NB4 (cell line): ENCODE results near the gene SURF4.

Source experiments
- CTCF ChIP-seq: IDR thresholded peaks from one replicate; pipeline ENCODE4 v1.5.1; 2012; ENCODE audit warnings: low read depth, low read length
- POLR2A ChIP-seq: IDR thresholded peaks from 2 replicates; pipeline ENCODE4 v1.6.1; 2011; ENCODE audit warnings: mild to moderate bottlenecking; ENCODE audit not compliant: insufficient read length; ENCODE audit errors: extremely low read depth

GRCh38 chr9:133322701-133323100 lies 53.2 kb downstream of the SURF4 start:
- no peak for TF ChIP-seq CTCF
- no peak for TF ChIP-seq POLR2A
